ENCODE data around the gene LASP1NB.

LASP1NB gene

GRCh38 chr17:38899421-38899820, 26.0 kb upstream of the LASP1NB start:
- H3K4me2 ChIP-seq (ENCODE audit: insufficient read depth, low read length), result no peak overlapping the region
- no peak overlapping the region for H3K9ac ChIP-seq (replicated peaks; ENCODE audit: extremely low read depth, insufficient read depth, low read length)
- dilution Hi-C loops (cut with MboI; ENCODE audit: extremely low pct_ligation_motif_present, low sequenced_read_pairs) (no loop called here), intact Hi-C loops (cut with micrococcal nuclease) (no loop called here)
- no TSS peak for BruUV-seq (replicated peaks)
- H3K79me2 ChIP-seq (ENCODE audit: control insufficient read depth, insufficient read depth, low read length), result peaks cover 24% of the 10 kb centered on the region
- ChIA-PET CTCF (interaction anchor here (2.9 to 4.1 kb wide), 4 partner anchors 18 to 84 kb away, joined by 10 to 18 read pairs (median 12); partner anchors contain the start of genes LASP1 and LASP1NB), POLR2A (interaction anchor here (0.5 to 1.5 kb wide), 3 partner anchors 23 to 98 kb away, joined by 3 to 6 read pairs (median 5); partner anchors contain the start of gene LASP1)
- H4K20me1 ChIP-seq (replicated peaks; ENCODE audit: control insufficient read depth, extremely low read depth, insufficient read depth, low read length), result no peaks in the 10 kb centered on the region
- DNase-seq (ENCODE audit: low read depth, low spot score) (no peak), FAIRE-seq (no peak)
- H3K9me1 ChIP-seq (replicated peaks; ENCODE audit: control insufficient read depth, extremely low read depth, insufficient read depth, low read length), result no peaks in the 10 kb centered on the region
- H3K27ac ChIP-seq (ENCODE audit: insufficient read depth, low read depth, low read length), result peak overlapping the region; percentile 51
- peaks cover 55% of the 10 kb centered on the region for H3K4me1 ChIP-seq (ENCODE audit: control insufficient read depth, extremely low read depth, insufficient read depth, low read length)
- no peaks in the 10 kb centered on the region for H3K27me3 ChIP-seq (ENCODE audit: control insufficient read depth in 2 of 2, insufficient read depth in 2 of 2, low read length in 2 of 2)
- H3K36me3 ChIP-seq (ENCODE audit: control insufficient read depth in 2 of 2, extremely low read depth in 1 of 2, insufficient read depth in 2 of 2, low read length in 2 of 2), result peaks cover 0 to 12% of the 10 kb centered on the region in 2 experiments
- H2AFZ ChIP-seq (ENCODE audit: low read depth, low read length), result no peak overlapping the region
- H3K4me3 ChIP-seq (replicated peaks in 1 of 3; ENCODE audit: insufficient read depth in 1 of 3, low read depth in 1 of 3, low read length in 3 of 3), result no peak overlapping the region
- H3K9me3 ChIP-seq (replicated peaks; ENCODE audit: control insufficient read depth, insufficient read depth, low read length), result no peaks in the 10 kb centered on the region
- TF ChIP-seq MYC (IDR thresholded peaks at IDR 0.05; ENCODE audit: low read depth, low read length) (no peak), CTCF (IDR thresholded peaks at IDR 0.05; ENCODE audit: extremely low read depth in 1 of 2, insufficient read depth in 1 of 2, low read depth in 1 of 2, low read length in 2 of 2) (no peak), POLR2AphosphoS5 (IDR thresholded peaks at IDR 0.05; ENCODE audit: insufficient read depth, low read depth, low read length) (no peak), POLR2A (IDR thresholded peaks at IDR 0.05; ENCODE audit: low read depth, low read length) (no peak), EZH2 (IDR thresholded peaks at IDR 0.05; ENCODE audit: borderline replicate concordance, low read depth, low read length, severe bottlenecking) (no peak), MAX (IDR thresholded peaks at IDR 0.05; ENCODE audit: insufficient read depth, insufficient read length) (no peak), GATA2 (IDR thresholded peaks at IDR 0.05; ENCODE audit: insufficient read depth, insufficient read length, low read depth, low read length) (no peak), JUN (IDR thresholded peaks at IDR 0.05; ENCODE audit: borderline replicate concordance, insufficient read depth, insufficient read length, low read depth) (no peak), FOS (IDR thresholded peaks at IDR 0.05; ENCODE audit: borderline replicate concordance, insufficient read depth, low read length) (no peak)

All from endothelial cell of umbilical vein (primary cell).